SKM-1 treated with dmso at 0.1 percent for 144 hours (cell line): ENCODE results near the gene ELMO1.

Experiments used
- DNase-seq: peaks from one replicate; lab custom pipeline; 2025; ENCODE audit not compliant: unreplicated experiment; lab: John Stamatoyannopoulos, UW

ELMO1 gene

DNA sequence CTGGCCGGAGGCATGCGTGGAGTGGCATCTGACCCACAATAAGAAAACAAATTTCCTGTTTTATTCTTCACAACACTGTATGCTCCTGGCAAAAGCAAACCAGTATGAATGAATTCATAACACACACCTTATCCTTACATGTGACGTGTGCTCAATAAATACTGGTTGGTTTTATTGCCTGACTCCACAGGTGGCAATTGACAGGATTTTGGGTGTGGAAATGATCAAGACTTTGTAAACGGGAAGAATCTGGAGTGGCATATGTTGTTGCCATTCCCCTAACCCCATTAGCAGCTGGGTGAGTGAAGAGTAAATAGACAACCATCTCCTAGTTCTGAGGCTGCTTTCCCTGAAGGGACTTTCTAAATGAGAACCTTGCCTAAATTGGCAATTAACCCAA, 508.8 kb downstream of the ELMO1 start:
- DNase-seq = no peak

DNA sequence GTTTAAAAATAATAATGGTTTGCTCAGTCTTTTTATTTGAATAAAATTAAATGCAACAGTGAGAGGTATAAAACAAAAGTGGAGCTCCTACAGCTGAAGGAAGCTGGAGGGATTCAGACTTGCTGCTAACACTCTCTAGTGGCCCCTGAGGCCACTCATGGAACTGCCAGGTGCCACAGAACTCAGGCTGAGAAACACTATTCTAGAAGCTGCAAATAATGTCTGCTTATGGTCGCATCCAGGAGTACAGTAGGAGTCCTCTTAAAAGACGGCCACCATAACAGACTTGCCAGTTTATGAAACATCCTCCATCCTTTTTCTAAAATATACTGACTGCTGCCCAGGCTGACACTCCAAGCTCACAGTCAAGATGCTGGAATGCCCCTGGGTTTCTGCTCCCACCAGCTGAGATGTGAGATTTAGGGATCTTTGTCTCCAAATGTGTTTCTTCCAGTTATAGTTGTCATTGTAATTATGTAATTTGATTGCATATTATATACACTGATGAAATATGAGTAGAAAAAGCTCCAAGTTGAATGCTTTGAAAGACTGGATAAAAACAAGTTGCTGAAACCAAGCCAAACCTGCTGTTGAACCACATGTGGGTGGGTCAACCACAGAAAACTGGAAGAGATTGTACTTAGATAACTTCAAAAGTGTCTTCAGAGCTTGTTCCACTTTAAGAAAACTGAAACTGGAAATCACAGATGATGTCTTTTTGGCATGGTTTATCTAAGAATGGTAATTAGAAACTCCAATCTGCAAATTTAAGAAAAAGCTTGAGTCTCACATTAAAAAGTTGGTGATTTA, 510.7 kb downstream of the ELMO1 start:
- DNase-seq = no peak

DNA sequence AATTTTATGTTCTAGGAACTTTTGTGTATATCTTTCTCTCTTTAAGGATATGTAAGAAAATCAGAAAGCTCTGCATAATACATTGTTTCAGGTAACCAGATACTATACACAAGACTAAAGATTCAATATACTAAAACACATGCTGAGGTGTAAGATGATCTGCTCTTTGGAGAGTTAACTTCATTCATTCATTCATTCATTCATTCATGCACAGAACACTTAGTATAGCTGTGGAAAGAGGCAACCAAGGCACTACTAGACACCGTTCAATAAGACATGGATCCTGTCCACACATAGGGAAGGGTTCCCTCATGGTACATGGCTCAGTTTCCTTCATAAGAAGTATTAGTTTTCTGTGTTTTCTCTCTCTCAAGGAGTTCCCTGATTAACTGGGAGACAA, 516.8 kb downstream of the ELMO1 start:
- DNase-seq = no peak

GRCh38 chr7:36929791-36930190, 518.9 kb downstream of the ELMO1 start:
- DNase-seq = no peak

GRCh38 chr7:36928718-36929117, 519.9 kb downstream of the ELMO1 start:
- DNase-seq = no peak

DNA sequence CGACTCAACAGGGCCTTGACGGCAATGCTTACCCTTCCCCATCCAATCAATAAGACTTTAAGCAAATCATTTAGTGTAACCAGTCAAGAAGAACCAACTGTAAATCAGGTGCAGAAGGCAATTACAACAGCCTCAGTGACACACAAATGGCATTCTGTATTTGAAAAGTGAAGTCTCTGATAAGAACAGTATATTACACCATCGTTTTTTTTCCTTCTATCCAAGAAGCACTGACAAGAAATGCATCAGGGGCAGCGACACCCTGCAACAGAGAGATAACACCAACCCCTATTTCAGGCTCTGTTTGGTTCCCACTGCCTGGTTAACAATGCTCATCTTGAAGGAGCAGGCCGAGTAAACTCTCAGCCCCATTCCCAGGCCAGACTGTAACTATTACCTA, 520.4 kb downstream of the ELMO1 start:
- no peak for DNase-seq

- no peak for DNase-seq
These were observed 523.0 kb downstream of the ELMO1 start for GRCh38 chr7:36925691-36926090.

DNA sequence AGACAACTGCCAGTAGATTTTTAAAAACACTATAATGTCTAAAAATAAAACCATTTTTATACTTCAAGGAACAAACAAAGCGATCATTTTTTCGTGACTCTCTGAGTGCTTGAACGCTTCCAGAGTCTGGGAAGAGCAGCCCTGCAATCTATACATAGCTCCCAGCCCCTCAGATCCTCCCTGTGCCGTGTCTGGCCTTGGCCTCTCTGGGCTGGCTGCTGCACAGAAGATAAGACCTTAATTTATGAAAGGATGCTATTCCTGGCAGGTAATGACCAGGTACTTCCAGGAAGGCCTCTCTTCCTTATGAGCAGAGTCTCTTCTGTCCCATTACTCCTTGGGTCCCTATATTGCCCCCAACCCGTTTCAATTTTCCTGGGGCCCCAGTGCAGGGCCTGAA, 523.5 kb downstream of the ELMO1 start:
- DNase-seq = no peak

DNA sequence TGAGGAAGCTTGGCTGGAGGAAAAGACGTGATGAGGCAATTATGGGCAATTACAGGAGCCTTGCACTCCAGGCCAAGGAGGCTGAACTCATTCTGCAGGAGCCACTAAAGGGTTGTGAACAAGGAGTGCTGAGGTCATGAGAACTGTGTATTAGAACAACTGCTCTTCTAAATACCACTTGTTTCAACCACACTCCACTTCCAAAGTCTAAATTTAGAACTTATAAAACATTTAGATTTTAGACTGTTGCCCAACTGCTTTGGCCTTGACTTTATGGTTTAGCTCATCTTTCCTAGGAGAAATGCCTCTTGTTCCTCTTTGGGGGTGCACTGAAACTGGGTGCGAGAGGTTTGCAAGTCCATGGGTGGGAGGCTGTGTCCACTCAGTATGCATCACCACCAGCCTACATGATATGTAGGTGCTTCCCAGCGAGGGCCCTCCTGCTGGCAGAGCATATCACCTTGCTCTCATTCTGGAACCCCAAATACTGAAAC, 524.7 kb downstream of the ELMO1 start:
- DNase-seq = peak; percentile 22

DNA sequence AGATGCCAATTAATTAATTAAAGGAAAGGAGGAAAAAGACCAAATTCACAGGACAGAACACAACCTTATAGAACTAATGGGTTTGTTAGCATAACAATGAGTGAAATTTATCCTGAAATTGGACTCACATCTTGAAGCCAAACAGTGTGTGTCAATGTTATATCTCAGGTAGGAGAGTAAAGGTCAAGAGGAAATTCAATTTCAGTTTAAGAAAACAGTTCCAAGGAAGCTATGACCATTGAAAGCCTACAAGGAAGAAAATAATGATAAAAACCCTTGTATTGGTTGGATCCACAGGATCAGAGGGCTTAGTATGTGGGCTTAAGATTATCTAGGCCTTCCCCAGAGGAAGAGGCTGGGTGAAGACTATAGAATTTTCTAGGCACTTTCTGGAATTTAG, 525.5 kb downstream of the ELMO1 start:
- DNase-seq = no peak

DNA sequence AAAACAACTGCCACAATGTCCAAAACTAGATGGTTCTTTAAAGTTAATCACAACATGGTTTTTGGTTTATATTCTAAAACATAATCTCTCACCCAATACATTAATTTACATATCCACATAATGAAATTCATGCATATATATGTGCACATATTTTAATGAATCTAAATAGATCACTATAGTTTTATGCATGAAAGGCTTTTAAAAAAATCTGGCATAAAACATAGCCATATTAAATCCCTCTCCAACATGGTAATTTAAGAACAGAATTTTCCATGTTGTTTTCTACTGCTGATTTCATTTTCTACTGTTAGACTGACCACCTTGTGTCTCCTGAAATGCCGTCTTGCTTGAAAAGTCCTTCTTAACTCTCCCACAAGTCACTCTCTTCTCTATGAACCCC, 528.2 kb downstream of the ELMO1 start:
- no peak for DNase-seq

DNA sequence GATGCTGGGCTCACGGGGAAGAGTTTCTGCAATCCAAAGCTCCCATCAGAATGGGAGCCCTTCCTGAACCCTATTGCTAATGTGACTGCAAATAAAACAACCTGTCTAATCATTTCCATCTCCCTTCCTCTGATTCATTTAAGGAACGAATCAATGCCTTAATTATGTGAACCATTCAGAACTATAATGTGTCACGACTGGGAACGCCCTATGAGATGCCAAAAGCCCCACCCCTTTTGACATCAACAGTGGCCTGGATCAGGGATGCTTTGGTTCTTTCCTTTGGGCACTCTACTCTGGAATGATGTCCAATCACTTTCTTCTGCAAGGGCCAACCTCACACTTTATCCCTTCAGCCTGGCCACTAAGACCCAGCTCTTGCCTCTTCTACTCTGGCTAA, 528.9 kb downstream of the ELMO1 start:
- no peak for DNase-seq

GRCh38 chr7:36918591-36918990, 530.1 kb downstream of the ELMO1 start:
- DNase-seq = no peak

- no peak for DNase-seq
These were observed 532.0 kb downstream of the ELMO1 start for GRCh38 chr7:36916619-36917018.

DNA sequence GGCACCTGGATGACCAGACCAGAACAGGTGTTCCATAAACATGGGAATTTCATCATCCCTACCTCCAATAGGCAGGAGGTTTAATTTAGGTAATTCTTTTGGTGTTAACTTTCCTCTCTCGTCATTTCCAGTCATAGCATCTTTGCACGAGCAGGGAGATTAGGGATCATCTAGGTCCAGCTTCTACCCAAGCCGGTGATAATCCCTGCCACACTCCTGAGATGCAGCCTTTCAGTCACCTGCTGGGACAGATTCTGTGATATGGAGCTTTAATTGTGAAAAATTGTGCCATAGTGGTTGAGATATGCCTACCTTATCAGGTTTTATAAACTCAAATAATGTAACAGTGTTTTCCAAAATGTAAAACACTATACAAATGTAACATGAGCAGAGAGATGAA, 532.5 kb downstream of the ELMO1 start:
- no peak for DNase-seq

GRCh38 chr7:36911788-36912187, 536.9 kb downstream of the ELMO1 start:
- DNase-seq = no peak

DNA sequence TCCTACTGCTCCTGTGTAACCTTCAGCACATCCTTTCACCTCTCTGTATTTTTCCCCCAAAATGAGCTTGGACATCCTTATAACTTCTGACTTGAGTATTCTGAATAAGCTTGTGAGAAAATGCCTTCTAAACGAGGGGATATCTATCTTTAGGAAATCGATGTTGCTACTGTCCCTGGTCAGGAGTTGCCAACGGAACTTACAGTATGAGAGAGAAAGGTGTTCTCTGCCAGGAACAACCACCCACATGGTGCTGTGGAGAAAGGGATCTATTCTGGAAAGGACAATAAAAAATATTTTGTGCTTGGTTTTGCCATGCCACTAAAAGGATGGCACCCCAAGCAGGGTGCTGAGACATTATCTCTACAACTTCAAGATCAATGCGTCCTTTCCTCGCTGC, 537.8 kb downstream of the ELMO1 start:
- DNase-seq = no peak

DNA sequence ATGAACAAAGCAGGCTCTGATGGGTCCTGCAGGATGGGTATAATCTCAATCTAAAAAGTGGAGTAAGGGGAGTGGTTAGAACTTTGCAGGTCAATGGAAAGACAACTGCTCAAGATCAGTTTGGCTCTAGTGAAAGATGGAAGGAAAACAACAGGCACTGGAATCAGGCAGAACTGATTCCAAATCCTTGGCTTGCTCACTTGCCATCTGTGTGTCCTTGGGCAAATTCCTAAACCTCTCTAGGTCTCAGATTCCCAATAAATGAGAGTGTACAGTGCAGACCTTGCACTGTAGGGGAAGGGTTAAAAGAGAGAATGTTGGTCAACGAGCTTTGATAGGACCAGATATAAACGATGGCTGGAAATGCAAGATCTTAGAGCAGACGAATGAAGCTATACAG, 538.3 kb downstream of the ELMO1 start:
- no peak for DNase-seq

GRCh38 chr7:36906956-36907635, 541.6 kb downstream of the ELMO1 start:
- no peak for DNase-seq

DNA sequence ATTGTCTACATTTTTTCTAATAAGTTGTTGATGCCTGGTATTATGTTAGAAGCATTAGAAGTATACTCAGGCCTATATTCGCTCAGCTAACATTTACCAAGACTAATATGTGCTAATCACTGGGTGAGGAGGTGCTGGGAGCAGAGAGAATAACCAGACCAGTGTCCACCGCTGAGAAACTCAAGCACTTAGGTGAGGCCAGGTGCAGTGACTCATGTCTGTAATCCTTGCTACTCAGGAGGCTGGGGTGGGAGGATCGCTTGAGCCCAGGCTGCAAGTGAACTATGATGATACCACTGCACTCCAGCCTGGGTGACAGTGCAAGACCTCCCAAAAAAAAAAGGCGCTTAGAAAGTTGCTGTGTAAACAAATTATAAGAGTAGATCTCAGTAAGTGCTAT, 542.2 kb downstream of the ELMO1 start:
- no peak for DNase-seq

DNA sequence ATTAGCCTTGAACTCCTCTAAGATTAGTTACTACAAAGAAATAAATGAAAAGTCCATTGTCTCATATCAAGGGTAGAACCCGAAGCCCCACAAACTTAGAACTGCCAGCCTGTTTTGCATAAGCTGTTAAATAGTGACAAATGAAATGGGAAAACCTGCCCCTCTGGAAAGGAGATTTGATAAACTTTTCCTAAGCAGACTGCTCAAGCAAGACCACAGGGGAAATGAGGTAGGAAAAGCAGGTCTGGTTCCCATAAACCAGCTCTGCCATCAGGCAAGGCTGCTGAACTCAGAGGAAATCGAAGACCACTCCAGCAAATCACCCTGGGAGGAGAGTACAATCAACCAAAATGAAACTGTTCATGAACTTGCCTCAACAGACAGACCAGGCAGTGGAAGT, 542.8 kb downstream of the ELMO1 start:
- no peak for DNase-seq

GRCh38 chr7:36904802-36905201, 543.9 kb downstream of the ELMO1 start:
- no peak for DNase-seq

- no peak for DNase-seq
These were observed 544.6 kb downstream of the ELMO1 start for GRCh38 chr7:36904101-36904500.
